K562 (cell line): ENCODE data around the gene HNMT. TPM values are rescaled to one million over a fixed set of nuclear protein-coding genes. Genes with fewer than 3 reads are reported as not detected.

Source experiments
- BRF2 ChIP-seq: IDR thresholded peaks from 3 replicates; pipeline ENCODE4 v1.6.1; 2011; ENCODE audit warnings: borderline replicate concordance, mild to moderate bottlenecking; ENCODE audit not compliant: insufficient read length, insufficient read depth
- CBFA2T2 ChIP-seq: fragments of 450-650 bp; conservative IDR thresholded peaks from 2 replicates; pipeline ENCODE4 v1.6.1; 2017; ENCODE audit warnings: mild to moderate bottlenecking
- RAD51 ChIP-seq: fragments of 450-650 bp; IDR thresholded peaks from 2 replicates; pipeline ENCODE4 v1.7.1; 2016; ENCODE audit warnings: low read depth, mild to moderate bottlenecking, borderline replicate concordance
- SNRNP70 ChIP-seq: fragments of 200-400 bp; formaldehyde crosslinking; optimal IDR thresholded peaks from 2 replicates; pipeline ENCODE3; 2017; ENCODE audit warnings: low read depth, low read length
- WHSC1 ChIP-seq: IDR thresholded peaks from one replicate; pipeline ENCODE4 v1.6.1; 2012; ENCODE audit warnings: low read length, control low read depth, inconsistent platforms
- ZBTB26 ChIP-seq: fragments of 450-650 bp; formaldehyde crosslinking; IDR thresholded peaks from 2 replicates; pipeline ENCODE4 v1.4.0; 2022; ENCODE audit warnings: missing genetic modification characterization
- ZBTB40 ChIP-seq, 2 experiments: fragments of 450-650 bp in 1 of 2; sonication (generic) in 1 of 2; formaldehyde crosslinking in 1 of 2; IDR thresholded peaks; 2 replicates each; pipeline versions ENCODE4 v1.7.1 to v1.9.0; 2016 to 2022; ENCODE audit warnings: inconsistent platforms in 1 of 2, mild to moderate bottlenecking in 1 of 2, missing genetic modification reagents in 1 of 2
- ZNF407 ChIP-seq: fragments of 450-650 bp; IDR thresholded peaks from 2 replicates; pipeline ENCODE4 v1.6.1; 2016; ENCODE audit warnings: low read depth
- polyA plus RNA-seq, 8 experiments: library from polyadenylated mRNA; depleted of rRNA in 4 of 8; stranded (reverse) in 5 of 8; unstranded in 3 of 8; fragments of >200 nt; fragmentation: Nextera tagmentation in 2 of 8; fragmentation: Illumina TruSeq in 1 of 8; extraction: Ambion mirVana in 2 of 8; extraction: Trizol in 1 of 8; gene quantifications; 2 replicates each; pipeline versions ENCODE4 v1.2.1 to v1.2.3, GENCODE V29; 2011 to 2014; ENCODE audit warnings: inconsistent platforms in 1 of 8, missing spikeins in 1 of 8
- total RNA-seq, 7 experiments: library from RNA; depleted of rRNA in 6 of 7; stranded (reverse); fragments of >200 nt in 6 of 7; fragmentation: Illumina TruSeq in 2 of 7; extraction: Trizol in 2 of 7; gene quantifications; 2 replicates each; pipeline versions ENCODE4 v1.2.1 to v1.2.3, GENCODE V29; 2011 to 2021; ENCODE audit warnings: low replicate concordance in 1 of 7

Gene HNMT
- total and polyA plus RNA-seq, 9 of the 15 experiments (the other 6 are each of a cell fraction or from before 2014, with no cell fraction given): 3.1 to 10.9 (median 5.3) TPM

GRCh38 chr2:138060301-138060635 is 96.0 kb downstream of the HNMT start (continued):
- TF ChIP-seq ZBTB40 (IDR thresholded peaks at IDR 0.05) (no peak), ZBTB40 (CRISPR knock-in tag; IDR thresholded peaks at IDR 0.05) (no peak), ZBTB26 (CRISPR knock-in tag) (no peak), SNRNP70 (no peak), CBFA2T2 (peak; percentile 90), WHSC1 (no peak), ZNF407 (no peak), BRF2 (no peak), RAD51 (no peak)
